Measurements from ENCODE around the gene NME7. TPM values are rescaled to one million over a fixed set of nuclear protein-coding genes. Genes with fewer than 3 reads are reported as not detected.

The NME7 gene
- total and polyA plus RNA-seq, 12 donors: 5.5 to 18.9 (median 10.5) TPM

GRCh38 chr1:169201084-169201619 lies 166.4 kb downstream of the NME7 start:
- Histone ChIP-seq H3K27me3 (no peaks in the 10 kb centered on the region), H3K36me3 (no peaks in the 10 kb centered on the region), H3K4me3 (no peak overlapping the region), H3K27ac (no peak overlapping the region), H3K9me3 (peaks cover 0 to 12% (median 0%) of the 10 kb centered on the region in 11 donors), H3K4me1 (no peaks in the 10 kb centered on the region)
- no peak for ATAC-seq
- intact Hi-C loops (cut with DNase I): no loop called here
- 97% methylated on average over 5 of the region's 5 CpGs for WGBS, 2 donors
- TF ChIP-seq CTCF (IDR thresholded peaks at IDR 0.05): no peak
- DNase-seq: no peak

GRCh38 chr1:169200319-169200718 lies 167.3 kb downstream of the NME7 start:
- DNase-seq (no peak), ATAC-seq (no peak)
- no peak for TF ChIP-seq CTCF (IDR thresholded peaks at IDR 0.05)
- peaks cover 0 to 12% (median 0%) of the 10 kb centered on the region in 11 donors for H3K9me3 ChIP-seq
- no peaks in the 10 kb centered on the region for H3K27me3 ChIP-seq
- intact Hi-C loops (cut with DNase I): no loop called here
- H3K36me3 ChIP-seq: no peaks in the 10 kb centered on the region
- H3K4me3 ChIP-seq: no peak overlapping the region
- no peaks in the 10 kb centered on the region for H3K4me1 ChIP-seq
- H3K27ac ChIP-seq: no peak overlapping the region

GRCh38 chr1:169196581-169196980 lies 171.0 kb downstream of the NME7 start:
- Histone ChIP-seq H3K36me3 (no peaks in the 10 kb centered on the region), H3K4me3 (no peak overlapping the region), H3K27ac (no peak overlapping the region), H3K4me1 (peaks cover 0 to 15% (median 8%) of the 10 kb centered on the region in 9 donors), H3K27me3 (no peaks in the 10 kb centered on the region), H3K9me3 (peaks cover 0 to 12% (median 0%) of the 10 kb centered on the region in 11 donors)
- ATAC-seq (no peak), DNase-seq (no peak)
- TF ChIP-seq CTCF (IDR thresholded peaks at IDR 0.05): no peak
- 97 to 98% methylated on average over 3 of the region's 3 CpGs for WGBS, 2 donors
- intact Hi-C loops (cut with DNase I): loop anchor here in 2 of 10 donors (5.0 to 10.0 kb wide), 2 partner anchors 592 to 594 kb away; no protein-coding TSS in a partner anchor

- TF ChIP-seq CTCF (IDR thresholded peaks at IDR 0.05): no peak
- 94% methylated on average over 3 of the region's 3 CpGs for WGBS, 2 donors
- intact Hi-C loops (cut with DNase I): loop anchor here in 2 of 10 donors (5.0 to 10.0 kb wide), 2 partner anchors 591 to 594 kb away; no protein-coding TSS in a partner anchor
- no peaks in the 10 kb centered on the region for H3K36me3 ChIP-seq
- H3K27me3 ChIP-seq: no peaks in the 10 kb centered on the region
- peaks cover 0 to 12% (median 0%) of the 10 kb centered on the region in 11 donors for H3K9me3 ChIP-seq
- peaks cover 0 to 15% (median 8%) of the 10 kb centered on the region in 9 donors for H3K4me1 ChIP-seq
- no peak overlapping the region for H3K27ac ChIP-seq
- ATAC-seq (no peak), DNase-seq (no peak)
- H3K4me3 ChIP-seq: no peak overlapping the region
Observed at GRCh38 chr1:169196161-169196560, 171.4 kb downstream of the NME7 start.
